ENCODE data around the gene LETMD1. TPM values are rescaled to one million over a fixed set of nuclear protein-coding genes. Genes with fewer than 3 reads are reported as not detected.

LETMD1 gene
- total RNA-seq, 1 experiment from 2014 or later, result 65.8 TPM

DNA sequence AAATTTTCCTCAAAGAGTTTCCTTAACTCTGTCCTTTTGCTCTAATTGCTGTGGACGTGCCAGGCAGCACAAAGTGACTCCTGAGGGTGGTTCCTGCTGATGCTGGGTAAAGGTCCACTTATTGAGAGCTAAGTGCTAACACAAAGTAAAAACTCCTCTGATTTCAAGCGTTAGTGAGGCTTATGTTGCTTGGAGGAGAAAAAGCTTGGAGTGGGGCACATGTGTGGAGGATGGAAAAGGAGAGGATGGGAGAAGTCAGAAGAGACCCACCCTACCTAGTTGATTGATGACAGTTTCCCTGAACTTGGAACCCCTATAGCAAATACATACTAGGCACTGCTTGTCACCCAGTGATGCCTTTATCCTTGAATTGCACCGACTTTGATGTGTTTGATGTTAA lies 11.8 kb upstream of the LETMD1 start:
- Mint-ChIP-seq H3K27me3 (ENCODE audit: insufficient read depth, unreplicated experiment) (no peaks in the 10 kb centered on the region), H3K4me3 (ENCODE audit: unreplicated experiment) (no peak overlapping the region), H3K27ac (ENCODE audit: low read depth, unreplicated experiment) (no peak overlapping the region), H3K4me1 (ENCODE audit: insufficient read depth, unreplicated experiment) (peaks cover 14% of the 10 kb centered on the region), H3K36me3 (ENCODE audit: insufficient read depth, unreplicated experiment) (no peaks in the 10 kb centered on the region), H3K9me3 (ENCODE audit: unreplicated experiment) (no peaks in the 10 kb centered on the region)
- intact Hi-C loops (cut with micrococcal nuclease), result no loop called here
- POLR2A ChIA-PET, result interaction anchor here (1.4 kb wide), 1 partner anchor 11 kb away, joined by 4 read pairs; the partner anchor contains the start of gene SLC11A2
- TF ChIP-seq, protein P1, sequence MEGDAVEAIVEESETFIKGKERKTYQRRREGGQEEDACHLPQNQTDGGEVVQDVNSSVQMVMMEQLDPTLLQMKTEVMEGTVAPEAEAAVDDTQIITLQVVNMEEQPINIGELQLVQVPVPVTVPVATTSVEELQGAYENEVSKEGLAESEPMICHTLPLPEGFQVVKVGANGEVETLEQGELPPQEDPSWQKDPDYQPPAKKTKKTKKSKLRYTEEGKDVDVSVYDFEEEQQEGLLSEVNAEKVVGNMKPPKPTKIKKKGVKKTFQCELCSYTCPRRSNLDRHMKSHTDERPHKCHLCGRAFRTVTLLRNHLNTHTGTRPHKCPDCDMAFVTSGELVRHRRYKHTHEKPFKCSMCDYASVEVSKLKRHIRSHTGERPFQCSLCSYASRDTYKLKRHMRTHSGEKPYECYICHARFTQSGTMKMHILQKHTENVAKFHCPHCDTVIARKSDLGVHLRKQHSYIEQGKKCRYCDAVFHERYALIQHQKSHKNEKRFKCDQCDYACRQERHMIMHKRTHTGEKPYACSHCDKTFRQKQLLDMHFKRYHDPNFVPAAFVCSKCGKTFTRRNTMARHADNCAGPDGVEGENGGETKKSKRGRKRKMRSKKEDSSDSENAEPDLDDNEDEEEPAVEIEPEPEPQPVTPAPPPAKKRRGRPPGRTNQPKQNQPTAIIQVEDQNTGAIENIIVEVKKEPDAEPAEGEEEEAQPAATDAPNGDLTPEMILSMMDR (IDR thresholded peaks at IDR 0.05; ENCODE audit: unreplicated experiment), result no peak
- BruUV-seq (replicated peaks), result no TSS peak
- CTCF ChIA-PET, result no interaction called here
- DNase-seq (ENCODE audit: unreplicated experiment), result no peak

DNA sequence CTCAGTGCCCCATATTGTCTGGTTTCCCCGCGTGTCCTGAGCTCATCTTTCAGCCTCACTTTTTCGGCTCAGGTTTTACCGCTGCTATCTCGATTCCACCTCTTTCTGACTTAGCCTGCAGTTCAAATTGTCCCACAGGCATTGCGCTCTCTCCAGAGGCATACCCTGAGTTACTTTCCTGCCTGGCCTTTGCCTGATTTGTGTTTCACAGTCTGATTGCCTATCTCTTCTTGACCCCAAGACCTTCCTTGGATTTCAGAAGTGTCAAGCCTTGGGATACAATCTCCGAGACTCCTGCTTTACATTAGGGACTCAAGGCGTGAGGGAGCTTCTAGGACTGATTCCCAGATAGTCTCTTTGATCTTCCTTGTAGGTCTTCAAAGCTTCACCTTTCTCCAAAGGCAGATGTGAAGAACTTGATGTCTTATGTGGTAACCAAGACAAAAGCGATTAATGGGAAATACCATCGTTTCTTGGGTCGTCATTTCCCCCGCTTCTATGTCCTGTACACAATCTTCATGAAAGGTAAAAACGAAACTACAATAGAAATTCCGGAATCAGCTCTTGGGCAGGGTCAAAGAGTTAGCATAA lies 629 bp downstream of the LETMD1 start:
- ChIA-PET POLR2A (interaction anchor here (0.5 to 5.7 kb wide), 24 partner anchors 8 to 284 kb away, joined by 3 to 108 read pairs (median 4); partner anchors contain the start of genes ATF1, CSRNP2, DAZAP2 and SLC11A2), CTCF (interaction anchor here (0.5 to 0.9 kb wide), 3 partner anchors 14 to 1009 kb away, joined by 3 read pairs; no protein-coding TSS in a partner anchor)
- peak; percentile 16 for DNase-seq (ENCODE audit: unreplicated experiment)
- Mint-ChIP-seq H3K9me3 (ENCODE audit: unreplicated experiment) (no peaks in the 10 kb centered on the region), H3K4me1 (ENCODE audit: insufficient read depth, unreplicated experiment) (peaks cover 7% of the 10 kb centered on the region), H3K27ac (ENCODE audit: low read depth, unreplicated experiment) (peak overlapping the region; percentile 93), H3K4me3 (ENCODE audit: unreplicated experiment) (peak overlapping the region; percentile 94), H3K36me3 (ENCODE audit: insufficient read depth, unreplicated experiment) (peaks cover 38% of the 10 kb centered on the region), H3K27me3 (ENCODE audit: insufficient read depth, unreplicated experiment) (no peaks in the 10 kb centered on the region)
- intact Hi-C loops (cut with micrococcal nuclease), result loop anchor here (1.0 to 10.0 kb wide), 6 partner anchors 34 to 293 kb away; partner anchors contain the start of genes CSRNP2, DAZAP2 and POU6F1
- TF ChIP-seq, protein P1 (IDR thresholded peaks at IDR 0.05; ENCODE audit: unreplicated experiment), result no peak
- BruUV-seq (replicated peaks), result TSS peak; percentile 58

GRCh38 chr12:51049525-51049924 lies 1.4 kb downstream of the LETMD1 start:
- intact Hi-C loops (cut with micrococcal nuclease), result loop anchor here (2.0 to 10.0 kb wide), 5 partner anchors 33 to 282 kb away; partner anchors contain the start of genes CSRNP2, DAZAP2 and POU6F1
- Mint-ChIP-seq H3K27ac (ENCODE audit: low read depth, unreplicated experiment) (peak overlapping the region; percentile 93), H3K36me3 (ENCODE audit: insufficient read depth, unreplicated experiment) (peaks cover 45% of the 10 kb centered on the region), H3K9me3 (ENCODE audit: unreplicated experiment) (no peaks in the 10 kb centered on the region), H3K4me3 (ENCODE audit: unreplicated experiment) (peak overlapping the region; percentile 94), H3K27me3 (ENCODE audit: insufficient read depth, unreplicated experiment) (no peaks in the 10 kb centered on the region), H3K4me1 (ENCODE audit: insufficient read depth, unreplicated experiment) (peaks cover 7% of the 10 kb centered on the region)
- no peak for DNase-seq (ENCODE audit: unreplicated experiment)
- POLR2A ChIA-PET, result interaction anchor here (0.6 to 5.7 kb wide), 13 partner anchors 11 to 285 kb away, joined by 3 to 108 read pairs (median 4); partner anchors contain the start of genes ATF1, CSRNP2 and SLC11A2
- no TSS peak for BruUV-seq (replicated peaks)
- TF ChIP-seq, protein P1 (IDR thresholded peaks at IDR 0.05; ENCODE audit: unreplicated experiment), result no peak
- CTCF ChIA-PET, result no interaction called here

- Mint-ChIP-seq H3K36me3 (ENCODE audit: insufficient read depth, unreplicated experiment) (peaks cover 66% of the 10 kb centered on the region), H3K27ac (ENCODE audit: low read depth, unreplicated experiment) (no peak overlapping the region), H3K9me3 (ENCODE audit: unreplicated experiment) (no peaks in the 10 kb centered on the region), H3K27me3 (ENCODE audit: insufficient read depth, unreplicated experiment) (no peaks in the 10 kb centered on the region), H3K4me3 (ENCODE audit: unreplicated experiment) (peak overlapping the region; percentile 31), H3K4me1 (ENCODE audit: insufficient read depth, unreplicated experiment) (peaks cover 15% of the 10 kb centered on the region)
- TF ChIP-seq, protein P1 (IDR thresholded peaks at IDR 0.05; ENCODE audit: unreplicated experiment), result no peak
- intact Hi-C loops (cut with micrococcal nuclease), result no loop called here
- POLR2A ChIA-PET, result interaction anchor here (0.5 to 3.3 kb wide), 9 partner anchors 10 to 289 kb away, joined by 3 to 16 read pairs (median 3); partner anchors contain the start of genes CSRNP2 and SLC11A2
- DNase-seq (ENCODE audit: unreplicated experiment), result peak; percentile 6
- no TSS peak for BruUV-seq (replicated peaks)
- CTCF ChIA-PET, result interaction anchor here (0.6 to 0.8 kb wide), 5 partner anchors 65 to 920 kb away, joined by 3 to 5 read pairs (median 3); no protein-coding TSS in a partner anchor
Observed at GRCh38 chr12:51051787-51052186, 3.7 kb downstream of the LETMD1 start.
